ENCODE data around the gene UBE2Q1.
"Not testable (repeated sequence)": the region's sequence is repeated elsewhere in the genome, so short reads cannot be mapped to it uniquely, and the experiment has no call there.

Gene UBE2Q1

GRCh38 chr1:154549202-154549770 is 9.2 kb downstream of the UBE2Q1 start:
- no peak for DNase-seq

- DNase-seq, result no peak
Measured at GRCh38 chr1:154548028-154548427, 10.4 kb downstream of the UBE2Q1 start.

GRCh38 chr1:154547105-154547732 is 11.2 kb downstream of the UBE2Q1 start:
- no peak for DNase-seq

GRCh38 chr1:154546264-154547063 is 12.0 kb downstream of the UBE2Q1 start:
- peak; percentile 60 for DNase-seq

- no peak for DNase-seq
Measured at GRCh38 chr1:154541231-154541630, 17.2 kb downstream of the UBE2Q1 start.

- no peak for DNase-seq
Measured at GRCh38 chr1:154539486-154540483, 18.7 kb downstream of the UBE2Q1 start.

- no peak for DNase-seq
Measured at GRCh38 chr1:154536570-154536969, 21.9 kb downstream of the UBE2Q1 start.

GRCh38 chr1:154533952-154534844 is 24.3 kb downstream of the UBE2Q1 start:
- no peak for DNase-seq

GRCh38 chr1:154531950-154532349 is 26.5 kb downstream of the UBE2Q1 start:
- DNase-seq, result not testable (repeated sequence)

GRCh38 chr1:154529308-154529707 is 29.2 kb downstream of the UBE2Q1 start:
- no peak for DNase-seq

- DNase-seq, result no peak
Measured at GRCh38 chr1:154527192-154527591, 31.3 kb downstream of the UBE2Q1 start.

GRCh38 chr1:154524881-154525280 is 33.6 kb downstream of the UBE2Q1 start:
- no peak for DNase-seq

- DNase-seq, result no peak
Measured at GRCh38 chr1:154521695-154522094, 36.8 kb downstream of the UBE2Q1 start.

- no peak for DNase-seq
Measured at GRCh38 chr1:154520333-154520732, 38.1 kb downstream of the UBE2Q1 start.

GRCh38 chr1:154519591-154519991 is 38.9 kb downstream of the UBE2Q1 start:
- DNase-seq, result no peak

GRCh38 chr1:154517661-154518060 is 40.8 kb downstream of the UBE2Q1 start:
- DNase-seq, result no peak

GRCh38 chr1:154514066-154514553 is 44.4 kb downstream of the UBE2Q1 start:
- DNase-seq, result no peak

- no peak for DNase-seq
Measured at GRCh38 chr1:154512760-154513159, 45.7 kb downstream of the UBE2Q1 start.

- no peak for DNase-seq
Measured at GRCh38 chr1:154503898-154504297, 54.6 kb downstream of the UBE2Q1 start.

- DNase-seq, result no peak
Measured at GRCh38 chr1:154502744-154503115, 55.7 kb downstream of the UBE2Q1 start.

GRCh38 chr1:154502066-154502743 is 56.3 kb downstream of the UBE2Q1 start, which contains the start of the genes SHE and TDRD10:
TSS of gene SHE (minus strand) at chr1:154502412. CDS start at chr1:154502026, 386 bp downstream.
TSS of gene TDRD10 (plus strand) at chr1:154502219. CDS start at chr1:154506904, 4,685 bp downstream.
- no peak for DNase-seq
